HG02623 (cell line): ENCODE measurements around the gene ABHD16B.
"Not testable (repeated sequence)": the region's sequence is repeated elsewhere in the genome, so short reads cannot be mapped to it uniquely, and the experiment has no call there.

Experiments used
- ATAC-seq: cut with Tn5 transposase; IDR thresholded peaks from one replicate; pipeline ENCODE4 v1.9.1; 2021; ENCODE audit warnings: moderate library complexity; ENCODE audit not compliant: unreplicated experiment

Gene ABHD16B

DNA sequence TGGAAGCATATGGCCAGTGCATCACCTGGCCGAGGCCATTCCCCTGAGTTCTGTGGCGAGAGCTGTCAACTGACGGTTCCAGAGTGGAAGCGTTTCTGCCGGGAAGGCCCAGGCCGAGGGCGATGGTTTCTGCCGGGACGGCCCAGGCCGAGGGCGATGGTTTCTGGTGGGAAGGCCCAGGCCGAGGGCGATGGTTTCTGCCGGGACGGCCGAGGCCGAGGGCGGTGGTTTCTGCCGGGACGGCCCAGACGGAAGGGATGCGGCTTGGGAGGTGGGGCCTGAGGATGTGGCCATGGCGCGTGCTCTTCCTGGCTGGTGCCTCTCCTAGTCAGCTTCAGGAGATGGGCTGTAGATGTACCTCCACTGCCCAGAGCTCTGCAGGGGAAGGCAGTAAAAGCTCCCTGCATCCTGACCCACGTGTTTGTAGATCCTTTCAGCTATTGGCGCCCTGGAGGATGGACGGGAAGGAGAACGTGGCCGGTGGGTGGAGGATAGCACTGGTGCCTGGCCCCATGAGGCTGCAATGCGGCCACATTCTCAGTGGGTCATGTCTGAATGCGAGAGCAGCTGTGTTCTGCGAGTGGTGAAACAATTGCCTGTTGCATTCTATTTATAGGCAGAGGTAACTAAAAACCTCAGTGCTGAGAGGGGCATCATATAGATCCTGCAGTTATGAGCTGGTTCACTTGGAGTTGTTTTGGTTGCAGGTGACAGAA lies 16.6 kb downstream of the ABHD16B start:
- ATAC-seq: no peak

DNA sequence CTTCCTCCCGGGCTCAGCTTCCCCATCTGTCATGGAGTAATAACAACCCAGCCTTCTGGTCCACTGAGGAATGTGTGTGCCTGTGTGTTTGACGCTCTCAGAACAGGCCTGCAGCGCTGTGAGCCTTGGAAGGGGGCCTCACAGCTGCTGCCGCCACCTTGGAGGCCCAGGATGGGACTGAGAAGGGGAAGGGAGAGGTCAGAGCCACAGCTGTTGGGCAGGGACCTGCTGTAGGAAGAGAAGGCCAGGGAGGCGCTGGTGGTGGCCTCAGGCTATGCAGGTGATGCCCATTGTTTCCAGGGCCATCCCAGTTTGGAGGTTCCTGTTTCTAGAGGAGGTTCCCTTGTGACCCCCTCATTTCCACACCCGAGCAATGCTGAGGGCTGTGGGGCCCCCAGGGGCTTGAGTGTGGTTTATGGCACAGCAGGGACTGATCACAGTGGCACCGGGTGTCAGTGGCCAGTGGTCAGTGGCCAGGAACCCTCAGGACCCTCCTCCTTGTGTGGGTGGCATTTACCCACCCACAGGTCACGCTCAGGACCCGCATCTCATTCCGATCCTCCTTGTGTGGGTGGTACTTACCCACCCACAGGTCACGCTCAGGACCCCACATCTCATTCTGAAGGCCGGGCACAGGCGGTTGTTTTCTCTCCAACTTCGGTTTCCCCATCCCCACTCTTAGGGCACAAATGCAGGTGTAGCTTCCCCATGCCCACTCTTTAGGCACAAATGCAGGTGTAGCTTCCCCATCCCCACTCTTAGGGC lies 17.8 kb downstream of the ABHD16B start:
- ATAC-seq: no peak

DNA sequence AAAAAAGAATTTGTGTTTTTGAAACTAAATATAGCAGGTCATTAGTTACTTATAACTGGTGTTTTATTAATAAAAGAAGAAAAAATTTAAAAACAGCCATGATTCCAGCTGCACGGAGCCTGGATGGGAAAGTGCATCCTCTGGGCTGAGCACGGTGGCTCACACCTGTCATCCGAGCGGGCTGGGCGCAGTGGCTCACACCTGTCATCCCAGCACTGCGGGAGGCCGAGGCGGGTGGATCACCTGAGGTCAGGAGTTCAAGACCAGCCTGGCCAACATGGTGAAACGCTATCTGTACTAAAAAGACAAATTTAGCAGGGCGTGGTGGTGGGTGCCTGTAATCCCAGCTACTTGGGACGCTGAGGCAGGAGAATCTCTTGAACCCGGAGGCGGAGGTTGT lies 19.6 kb downstream of the ABHD16B start:
- ATAC-seq: not testable (repeated sequence)

GRCh38 chr20:63881451-63882226 lies 20.3 kb downstream of the ABHD16B start:
- ATAC-seq: no peak

GRCh38 chr20:63882257-63883200 lies 21.2 kb downstream of the ABHD16B start:
- no peak for ATAC-seq

DNA sequence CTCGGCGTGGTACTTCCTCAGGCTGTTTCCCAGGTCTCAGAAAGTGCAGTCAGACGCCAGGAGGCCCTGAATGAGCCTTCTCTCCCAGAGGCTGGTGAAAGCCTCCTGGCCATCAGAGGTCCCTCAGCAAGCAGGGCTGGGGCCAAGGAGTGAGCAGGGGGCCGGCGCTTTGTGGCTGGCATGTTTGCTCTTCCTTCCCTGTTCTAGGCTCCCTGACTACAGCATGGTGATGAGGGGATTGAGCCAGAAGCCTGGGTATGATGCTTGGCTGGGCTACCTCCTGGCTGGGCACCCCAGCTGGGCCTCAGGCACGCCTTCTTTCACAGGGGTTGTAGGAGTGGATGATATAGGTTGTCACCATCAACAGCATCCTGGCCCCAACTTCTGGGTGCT lies 21.9 kb downstream of the ABHD16B start:
- no peak for ATAC-seq

DNA sequence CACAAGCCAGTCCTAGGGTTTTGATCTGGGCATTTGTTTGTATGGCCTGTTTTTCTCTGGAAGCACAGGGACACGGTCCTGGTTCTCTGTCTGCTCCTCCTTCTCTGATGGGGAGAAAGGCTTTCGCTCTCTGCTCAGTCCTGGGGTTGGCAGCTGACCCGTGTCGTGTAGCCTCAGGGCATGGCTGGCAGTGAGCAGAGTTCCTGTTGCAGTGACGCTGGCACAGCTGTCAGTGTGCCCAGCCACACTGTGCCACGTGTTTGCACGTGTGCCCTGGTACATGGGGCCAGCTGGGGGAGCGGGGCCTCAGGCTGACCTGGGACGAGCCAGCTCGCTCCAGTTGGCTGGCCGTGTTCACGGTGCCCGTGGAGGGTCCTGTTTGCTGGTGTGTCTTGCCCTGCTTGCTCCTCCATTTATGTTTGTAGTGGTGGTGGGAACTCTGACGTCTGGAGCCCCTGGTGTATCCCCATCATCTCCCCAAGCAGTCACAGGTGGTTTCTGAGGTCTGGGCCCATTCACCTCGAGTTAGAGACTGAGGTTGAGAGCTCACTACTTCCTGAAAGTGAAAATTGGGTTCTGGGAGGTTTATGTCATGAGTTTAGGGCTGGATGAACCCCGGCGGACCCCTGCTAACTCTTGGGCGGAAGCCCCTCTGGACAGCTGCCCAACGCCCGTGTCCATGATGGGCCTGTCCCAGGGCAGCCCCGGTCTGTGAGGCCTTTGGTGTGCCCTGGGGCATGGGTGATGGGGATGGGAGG lies 23.4 kb downstream of the ABHD16B start:
- no peak for ATAC-seq

DNA sequence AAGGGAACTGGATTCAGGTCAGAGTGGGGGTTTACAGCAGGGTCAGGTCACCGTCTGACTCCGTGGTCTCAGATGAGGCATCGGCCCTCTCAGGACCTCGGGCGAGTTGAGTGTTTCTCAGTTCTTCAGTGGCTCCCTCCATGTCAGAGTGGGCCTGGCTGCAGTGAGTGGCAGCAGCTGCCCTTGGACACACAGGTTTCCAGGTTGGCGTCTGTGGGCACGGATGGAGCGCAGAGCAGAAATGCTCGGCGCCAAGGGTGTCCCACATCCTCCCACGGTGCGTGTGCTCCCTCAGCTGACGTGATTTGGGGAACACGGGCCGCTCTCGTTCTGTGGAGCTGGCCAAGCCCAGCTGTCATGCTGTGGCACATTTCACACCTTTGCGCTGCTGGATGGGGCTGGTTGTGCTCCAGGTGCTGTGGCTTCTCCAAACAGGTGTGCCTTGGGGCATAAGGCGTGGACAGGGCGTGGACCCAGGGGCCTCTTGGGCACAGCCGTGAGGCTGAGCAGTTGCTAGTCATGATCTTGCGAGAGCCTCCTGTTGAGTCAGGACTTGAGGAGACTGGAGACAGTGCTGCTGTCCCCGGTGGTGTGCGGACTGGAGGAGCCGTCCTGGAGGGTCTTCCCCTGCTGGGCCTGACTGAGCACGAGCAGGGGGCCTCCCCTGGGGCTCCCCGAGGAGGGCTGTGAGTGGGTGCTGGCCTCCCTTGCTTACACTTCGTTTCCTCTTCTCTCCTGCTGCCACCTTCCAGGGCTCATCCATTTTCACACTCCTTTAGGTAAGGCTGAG lies 24.2 kb downstream of the ABHD16B start:
- ATAC-seq: no peak

- no peak for ATAC-seq
Observed at GRCh38 chr20:63886054-63886419, 24.7 kb downstream of the ABHD16B start.

DNA sequence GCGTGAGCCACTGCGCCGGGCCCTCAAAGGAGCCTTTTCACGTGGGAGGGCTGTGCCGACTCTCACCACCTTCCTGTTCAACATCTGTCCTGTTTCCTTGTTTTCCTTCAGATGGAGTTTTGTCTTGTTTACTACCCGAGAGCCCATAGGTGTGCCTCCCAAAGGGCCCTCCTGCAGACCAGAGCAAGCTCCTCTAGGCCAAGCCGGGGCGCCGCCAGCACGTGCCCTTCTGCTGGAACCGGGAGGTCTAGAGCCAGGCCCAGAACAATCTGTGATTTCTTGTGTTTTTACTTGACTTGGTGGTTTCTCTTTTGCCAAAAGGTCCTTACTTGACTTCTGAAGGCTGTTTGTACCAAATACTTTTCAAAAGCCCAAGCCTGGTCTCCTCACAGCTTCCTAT lies 25.6 kb downstream of the ABHD16B start:
- no peak for ATAC-seq

- ATAC-seq: no peak
Observed at GRCh38 chr20:63889241-63890200, 28.2 kb downstream of the ABHD16B start.

DNA sequence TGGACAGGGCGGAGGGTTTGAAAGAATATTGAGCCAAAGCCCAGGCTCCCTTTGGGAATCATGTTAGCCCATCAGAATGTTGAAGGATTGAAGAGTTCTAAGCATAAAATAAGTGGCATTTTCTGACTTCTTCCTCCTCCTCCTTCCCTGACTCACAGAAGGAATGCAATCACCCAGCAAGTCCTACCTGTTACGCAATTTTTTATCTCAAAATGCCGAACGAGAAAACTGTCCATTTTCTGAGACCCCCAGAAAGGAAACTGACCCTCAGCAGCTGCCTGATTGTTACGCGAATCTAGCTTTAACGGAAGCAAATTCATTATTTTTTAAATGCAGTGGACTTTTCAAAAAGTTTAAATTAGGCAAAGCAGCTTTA lies 28.9 kb downstream of the ABHD16B start:
- ATAC-seq: no peak

DNA sequence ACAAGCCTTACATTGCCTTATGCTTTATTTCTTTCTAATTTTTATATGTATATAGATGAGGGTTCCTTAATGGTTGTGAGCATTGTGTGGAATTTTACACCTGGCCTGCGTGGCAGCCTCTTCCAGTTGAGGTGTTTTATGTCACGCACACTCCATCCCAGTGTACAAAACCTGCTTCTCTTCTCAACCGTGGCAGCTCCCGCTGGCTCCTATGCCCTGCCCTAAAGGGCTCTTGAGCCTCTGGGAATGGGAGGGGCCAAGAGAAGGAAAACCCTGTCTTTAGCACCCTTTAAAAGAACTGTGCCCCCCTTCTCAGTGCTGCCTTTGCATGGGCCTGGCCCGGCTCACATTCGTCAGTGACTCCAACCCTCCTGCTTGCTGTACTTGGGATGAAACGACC lies 29.3 kb downstream of the ABHD16B start:
- ATAC-seq: no peak

GRCh38 chr20:63891061-63892002 lies 30.0 kb downstream of the ABHD16B start:
- ATAC-seq: no peak

- ATAC-seq: no peak
Observed at GRCh38 chr20:63892402-63892801, 31.1 kb downstream of the ABHD16B start.

GRCh38 chr20:63893999-63894357 lies 32.7 kb downstream of the ABHD16B start:
- no peak for ATAC-seq
